ENCODE results near the gene CLCA2.

The CLCA2 gene

GRCh38 chr1:86430376-86430775, 6.4 kb downstream of the CLCA2 start:
- DNase-seq (ENCODE audit: low read depth, low spot score): no peak

GRCh38 chr1:86434059-86434458, 10.1 kb downstream of the CLCA2 start:
- DNase-seq (ENCODE audit: low read depth, low spot score): no peak

GRCh38 chr1:86435327-86435726, 11.4 kb downstream of the CLCA2 start:
- no peak for DNase-seq (ENCODE audit: low read depth, low spot score)

GRCh38 chr1:86436041-86436440, 12.1 kb downstream of the CLCA2 start:
- no peak for DNase-seq (ENCODE audit: low read depth, low spot score)

GRCh38 chr1:86441581-86441980, 17.6 kb downstream of the CLCA2 start:
- DNase-seq (ENCODE audit: low read depth, low spot score): no peak

- no peak for DNase-seq (ENCODE audit: low read depth, low spot score)
Measured at GRCh38 chr1:86441997-86442396, 18.0 kb downstream of the CLCA2 start.

GRCh38 chr1:86445919-86446318, 21.9 kb downstream of the CLCA2 start:
- no peak for DNase-seq (ENCODE audit: low read depth, low spot score)

- no peak for DNase-seq (ENCODE audit: low read depth, low spot score)
Measured at GRCh38 chr1:86447198-86447790, 23.3 kb downstream of the CLCA2 start.

- no peak for DNase-seq (ENCODE audit: low read depth, low spot score)
Measured at GRCh38 chr1:86448670-86449069, 24.7 kb downstream of the CLCA2 start.

GRCh38 chr1:86449103-86449502, 25.1 kb downstream of the CLCA2 start:
- DNase-seq (ENCODE audit: low read depth, low spot score): no peak

GRCh38 chr1:86450847-86451246, 26.9 kb downstream of the CLCA2 start:
- no peak for DNase-seq (ENCODE audit: low read depth, low spot score)

GRCh38 chr1:86453664-86454063, 29.7 kb downstream of the CLCA2 start:
- no peak for DNase-seq (ENCODE audit: low read depth, low spot score)

- no peak for DNase-seq (ENCODE audit: low read depth, low spot score)
Measured at GRCh38 chr1:86455073-86455472, 31.1 kb downstream of the CLCA2 start.

GRCh38 chr1:86460998-86461397, 37.0 kb downstream of the CLCA2 start:
- DNase-seq (ENCODE audit: low read depth, low spot score): no peak

- DNase-seq (ENCODE audit: low read depth, low spot score): no peak
Measured at GRCh38 chr1:86461482-86461881, 37.5 kb downstream of the CLCA2 start.

GRCh38 chr1:86464819-86465218, 40.8 kb downstream of the CLCA2 start:
- DNase-seq (ENCODE audit: low read depth, low spot score): no peak

- DNase-seq (ENCODE audit: low read depth, low spot score): no peak
Measured at GRCh38 chr1:86466109-86466844, 42.3 kb downstream of the CLCA2 start.

- DNase-seq (ENCODE audit: low read depth, low spot score): no peak
Measured at GRCh38 chr1:86466986-86467385, 43.0 kb downstream of the CLCA2 start.

- DNase-seq (ENCODE audit: low read depth, low spot score): no peak
Measured at GRCh38 chr1:86468501-86468977, 44.6 kb downstream of the CLCA2 start, which contains the start of gene CLCA1. Gene CLCA1 (plus strand): TSS chr1:86468927. CDS start chr1:86468972, 45 bp downstream.

GRCh38 chr1:86470859-86471258, 46.9 kb downstream of the CLCA2 start:
- DNase-seq (ENCODE audit: low read depth, low spot score): no peak

GRCh38 chr1:86471291-86471690, 47.3 kb downstream of the CLCA2 start:
- DNase-seq (ENCODE audit: low read depth, low spot score): no peak

- DNase-seq (ENCODE audit: low read depth, low spot score): no peak
Measured at GRCh38 chr1:86472152-86472551, 48.2 kb downstream of the CLCA2 start.

GRCh38 chr1:86472767-86473166, 48.8 kb downstream of the CLCA2 start:
- no peak for DNase-seq (ENCODE audit: low read depth, low spot score)

All from iPS DF 19.7 (cell line).